ENCODE results near the gene S100PBP.
"Not testable (repeated sequence)": the region's sequence is repeated elsewhere in the genome, so short reads cannot be mapped to it uniquely, and the experiment has no call there.

The S100PBP gene

DNA sequence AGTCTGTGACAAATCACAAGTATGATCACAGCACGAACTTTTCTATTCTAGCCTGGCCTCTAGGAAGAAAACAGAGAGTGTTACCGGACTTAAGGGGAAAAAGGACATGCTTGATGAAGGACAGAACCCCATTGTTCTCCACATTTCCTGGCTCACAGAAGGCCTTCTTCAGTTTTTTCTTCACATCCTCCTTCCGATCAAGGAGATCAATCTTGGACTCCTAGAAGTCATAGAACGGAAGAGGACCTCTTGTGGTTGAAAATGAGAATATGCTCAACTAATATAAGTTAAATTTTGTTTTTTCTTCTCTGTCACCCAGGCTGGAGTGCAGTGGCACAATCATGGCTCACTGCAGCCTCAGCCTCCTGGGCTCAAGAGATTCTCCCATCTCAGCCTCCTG, 30.6 kb upstream of the S100PBP start:
- DNase-seq (ENCODE audit: low read depth) = no peak

DNA sequence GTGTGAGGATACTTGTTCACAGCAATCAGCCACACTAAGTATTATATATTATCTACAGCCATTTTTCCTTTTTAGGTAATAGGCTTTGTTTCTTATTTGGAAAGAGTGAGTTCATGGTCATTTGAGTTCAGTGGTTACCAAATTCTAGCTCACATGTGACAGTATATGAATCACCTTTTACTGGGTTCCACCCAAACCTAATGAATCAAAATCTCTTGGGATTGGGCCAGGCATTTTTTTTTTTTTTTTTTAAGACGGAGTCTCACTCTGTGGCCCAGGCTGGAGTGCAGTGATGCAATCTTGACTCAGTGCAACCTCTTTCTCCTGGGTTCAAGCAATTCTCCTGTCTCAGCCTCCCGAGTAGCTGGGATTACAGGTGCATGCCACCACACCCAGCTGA, 28.1 kb upstream of the S100PBP start:
- DNase-seq (ENCODE audit: low read depth) = not testable (repeated sequence)

DNA sequence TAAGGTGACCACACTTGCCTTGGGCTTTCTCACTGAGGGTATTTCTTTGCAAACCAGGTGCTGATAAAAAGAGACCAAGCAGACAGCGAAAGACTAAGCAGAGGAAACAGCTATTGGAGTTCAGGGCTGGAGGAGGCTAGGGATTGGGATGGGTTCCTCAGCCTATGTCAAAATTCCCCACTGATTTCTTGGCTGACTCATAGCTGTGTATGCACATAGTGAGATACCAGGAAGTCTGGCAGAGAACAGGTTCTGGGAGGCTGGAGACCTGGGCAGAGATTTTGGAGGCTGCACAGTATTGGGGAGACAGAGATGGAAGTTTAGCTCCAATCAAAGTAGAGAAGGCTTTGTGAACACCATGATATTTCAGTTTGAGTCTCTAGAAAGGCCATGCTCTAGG, 25.6 kb upstream of the S100PBP start:
- DNase-seq (ENCODE audit: low read depth) = no peak

DNA sequence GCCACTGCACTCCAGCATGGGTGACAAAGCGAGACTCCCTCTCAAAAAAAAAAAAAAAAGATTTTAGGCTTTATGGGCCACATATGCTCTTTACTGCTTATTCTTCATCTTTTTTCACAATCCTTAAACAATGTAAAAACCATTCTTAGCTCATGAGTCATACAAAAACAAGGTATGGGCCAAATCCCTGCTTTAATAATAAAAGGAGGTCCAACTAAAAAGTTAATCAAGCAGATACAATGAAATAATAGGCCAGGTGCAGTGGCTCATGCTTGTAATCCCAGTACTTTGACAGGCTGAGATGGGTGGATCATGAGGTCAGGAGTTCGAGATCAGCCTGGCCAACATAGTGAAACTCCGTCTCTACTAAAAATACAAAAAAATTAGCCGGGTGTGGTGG, 21.7 kb upstream of the S100PBP start:
- not testable (repeated sequence) for DNase-seq (ENCODE audit: low read depth)

DNA sequence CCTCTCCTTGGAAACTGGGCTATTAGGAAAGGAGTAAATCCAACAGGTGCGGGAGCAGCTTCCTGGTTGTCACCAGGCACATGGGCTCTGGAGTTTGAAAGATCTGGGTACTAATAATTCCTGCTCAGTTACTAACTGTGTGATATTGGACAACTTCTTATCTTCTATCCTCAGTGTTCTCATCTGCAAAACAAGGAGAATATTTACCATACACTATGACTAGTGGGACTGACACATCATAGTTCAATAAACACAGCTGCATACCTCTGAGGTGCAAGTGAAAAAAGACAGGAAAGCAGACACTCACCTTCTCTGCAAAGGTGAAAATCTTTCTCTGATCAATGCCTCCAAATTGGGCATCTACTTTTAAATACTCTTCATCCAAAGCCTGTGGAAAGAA, 20.0 kb upstream of the S100PBP start:
- no peak for DNase-seq (ENCODE audit: low read depth)

DNA sequence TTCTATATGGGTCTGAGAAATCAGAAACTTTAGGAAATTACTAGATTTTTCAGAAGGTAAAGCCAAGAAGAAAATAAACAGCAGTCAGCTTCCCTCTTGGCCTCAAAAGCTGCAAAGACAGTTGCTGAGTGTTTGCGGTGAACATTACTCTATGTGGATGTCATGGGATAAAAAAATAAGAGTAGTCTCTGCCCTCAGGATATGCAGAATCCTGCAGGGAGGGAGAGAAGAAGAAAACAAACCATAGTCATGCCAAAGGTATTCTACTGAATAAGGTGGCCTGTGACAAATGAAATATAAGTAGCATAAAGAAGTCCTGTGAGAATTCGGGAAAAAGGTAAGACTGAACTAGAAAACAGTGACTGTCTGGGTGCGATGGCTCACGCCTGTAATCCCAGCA, 19.3 kb upstream of the S100PBP start:
- DNase-seq (ENCODE audit: low read depth) = no peak

DNA sequence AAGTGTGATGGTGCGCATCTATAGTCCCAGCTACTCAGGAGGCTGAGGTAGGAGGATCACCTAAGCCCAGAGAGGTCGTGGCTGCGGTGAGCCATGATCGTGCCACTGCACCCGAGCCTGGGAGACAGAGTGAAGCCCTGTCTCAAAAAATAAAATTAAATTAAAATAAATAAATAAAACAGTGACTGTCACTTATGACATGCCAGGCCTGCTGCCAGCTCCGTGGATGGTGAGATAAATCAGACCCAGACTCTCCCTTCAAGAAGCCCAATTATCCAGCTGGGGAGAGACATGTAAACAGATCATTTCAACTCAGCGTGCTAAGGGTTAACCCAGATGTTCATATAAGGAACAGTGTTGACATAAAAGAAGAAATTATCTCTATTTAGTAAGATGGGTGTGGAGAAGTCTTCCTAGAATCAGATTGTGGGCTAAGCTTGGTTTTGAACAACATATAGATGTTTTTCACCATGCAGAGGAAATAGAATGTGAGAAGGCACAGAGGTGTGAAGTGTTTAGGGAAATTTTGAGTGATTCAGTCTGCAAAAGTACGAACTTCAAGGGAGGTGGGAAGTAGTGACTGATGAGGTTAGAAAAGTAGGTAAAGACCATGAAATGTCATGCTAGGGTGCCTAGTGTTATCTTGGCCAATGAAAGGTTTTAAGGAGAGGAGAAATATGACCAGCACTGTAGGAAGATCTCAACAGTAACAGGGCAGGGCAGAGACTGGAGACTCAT, 18.6 kb upstream of the S100PBP start:
- no peak for DNase-seq (ENCODE audit: low read depth)

DNA sequence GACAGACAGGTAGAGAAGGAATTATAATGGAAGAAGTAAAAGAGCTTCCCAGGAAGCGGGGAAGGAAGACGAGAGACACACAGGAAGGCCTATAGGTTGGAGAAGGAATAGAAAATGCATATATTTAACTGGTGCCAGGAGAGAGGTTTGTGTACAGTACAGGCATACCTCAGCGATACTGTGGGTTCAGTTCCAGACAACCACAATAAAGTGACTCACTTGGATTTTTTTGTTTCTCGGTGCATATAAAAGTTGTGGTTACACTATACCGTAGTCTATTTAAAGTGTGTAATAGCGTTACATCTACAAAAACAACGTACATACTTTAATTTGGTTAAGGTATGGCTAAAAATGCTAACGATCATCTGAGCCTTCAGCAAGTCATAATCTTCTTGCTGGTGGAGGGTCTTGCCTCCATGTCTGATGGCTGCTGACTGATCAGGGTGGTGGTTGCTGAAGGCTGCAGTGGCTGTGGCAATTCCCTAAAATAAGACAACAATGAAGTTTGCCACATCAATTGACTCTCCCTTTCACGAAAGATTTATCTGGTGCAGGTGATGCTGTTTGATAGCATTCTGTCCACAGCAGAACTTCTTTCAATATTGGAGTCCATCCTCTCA, 16.2 kb upstream of the S100PBP start:
- no peak for DNase-seq (ENCODE audit: low read depth)

DNA sequence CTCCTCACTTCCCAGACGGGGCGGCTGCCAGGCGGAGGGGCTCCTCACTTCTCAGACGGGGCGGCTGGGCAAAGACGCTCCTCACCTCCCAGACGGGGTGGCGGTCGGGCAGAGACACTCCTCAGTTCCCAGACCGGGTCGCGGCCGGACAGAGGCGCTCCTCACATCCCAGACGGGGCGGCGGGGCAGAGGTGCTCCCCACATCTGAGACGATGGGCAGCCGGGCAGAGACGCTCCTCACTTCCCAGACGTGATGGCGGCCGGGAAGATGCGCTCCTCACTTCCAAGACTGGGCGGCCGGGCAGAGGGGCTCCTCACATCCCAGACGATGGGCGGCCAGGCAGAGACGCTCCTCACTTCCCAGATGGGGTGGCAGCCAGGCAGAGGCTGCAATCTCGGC, 13.0 kb upstream of the S100PBP start:
- DNase-seq (ENCODE audit: low read depth) = not testable (repeated sequence)

DNA sequence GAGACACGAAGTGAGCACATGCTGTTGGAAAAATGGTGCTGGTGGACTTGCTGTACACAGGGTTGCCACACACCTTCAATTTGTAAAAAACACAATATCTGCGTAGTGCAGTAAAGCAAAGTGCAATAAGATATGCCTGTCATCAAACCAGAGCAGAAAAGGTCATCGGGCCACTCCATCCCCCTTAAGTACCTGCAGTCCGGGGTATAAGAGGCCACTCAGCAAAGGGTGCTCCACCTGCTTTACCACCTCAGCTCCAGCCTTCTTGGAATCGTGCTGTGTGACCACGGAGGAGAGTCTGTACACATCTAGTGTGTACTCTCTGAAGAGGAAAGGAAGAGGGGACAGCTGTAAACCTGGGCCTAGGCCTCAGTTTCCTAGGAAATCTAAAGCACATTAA, 11.2 kb upstream of the S100PBP start:
- DNase-seq (ENCODE audit: low read depth) = no peak

DNA sequence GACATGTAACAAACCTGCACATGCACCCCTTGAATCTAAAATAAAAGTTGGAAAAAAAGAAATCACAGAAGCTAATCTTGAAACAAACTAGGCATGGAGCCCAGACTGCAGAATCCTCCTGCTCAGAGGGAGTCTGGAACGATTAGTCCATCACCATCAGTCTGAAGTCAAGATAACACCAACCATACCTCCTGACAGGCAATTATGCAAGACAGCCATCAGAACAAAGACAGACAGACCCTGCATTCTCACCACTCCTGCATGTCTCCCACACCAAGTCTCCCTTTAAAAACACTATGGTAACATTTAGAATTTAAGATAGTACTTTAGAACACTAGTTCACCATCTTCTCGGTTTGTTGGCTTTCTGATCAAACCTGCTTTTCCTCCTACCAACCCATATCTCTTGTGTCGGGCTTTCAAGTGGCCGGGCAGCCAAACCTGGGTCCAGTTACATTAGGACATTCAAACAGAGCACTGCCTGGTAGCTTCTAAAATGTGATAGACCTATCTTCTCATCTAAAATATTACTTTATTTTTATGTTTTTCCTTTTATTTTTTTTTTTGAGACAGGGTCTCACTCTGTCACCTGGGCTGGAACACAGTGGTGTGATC, 10.4 kb upstream of the S100PBP start:
- DNase-seq (ENCODE audit: low read depth) = no peak

DNA sequence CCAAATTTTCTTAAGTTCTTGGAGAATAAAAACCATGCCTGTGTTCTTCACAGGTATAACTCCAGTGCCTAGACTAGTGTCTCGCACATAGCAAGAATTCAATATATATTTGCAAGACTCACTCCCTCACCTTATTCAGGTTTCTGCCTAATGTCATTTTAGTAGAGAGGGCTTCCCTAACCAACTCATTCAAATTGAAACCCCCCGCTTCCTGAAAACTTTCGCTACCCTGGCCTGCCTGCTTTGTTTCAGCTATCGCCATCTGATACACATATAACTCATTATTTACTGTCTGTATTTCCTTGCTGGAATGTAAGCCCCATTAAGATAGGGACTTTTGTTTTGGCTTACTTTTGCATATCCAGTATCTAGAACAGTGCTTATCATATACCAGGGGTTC, 8.9 kb upstream of the S100PBP start:
- DNase-seq (ENCODE audit: low read depth) = no peak

DNA sequence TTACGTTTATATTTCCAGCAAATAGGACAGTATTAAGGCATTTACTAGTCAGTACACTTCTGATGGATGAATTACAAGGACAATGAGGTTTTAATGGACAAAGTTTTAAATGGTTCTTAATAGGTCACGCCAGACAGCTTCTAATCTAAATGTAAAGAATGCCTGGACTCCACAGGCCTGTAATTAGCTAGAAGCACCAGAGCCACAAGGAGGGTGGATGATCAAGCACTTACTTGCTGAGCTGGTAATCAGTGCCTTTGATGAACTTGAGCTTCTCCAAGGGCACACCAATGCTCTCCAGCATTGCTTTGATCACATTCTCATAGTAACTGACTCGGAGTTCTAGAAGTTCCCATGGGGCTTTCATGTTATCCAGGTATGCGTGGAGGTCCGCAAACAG, 7.1 kb upstream of the S100PBP start:
- no peak for DNase-seq (ENCODE audit: low read depth)

DNA sequence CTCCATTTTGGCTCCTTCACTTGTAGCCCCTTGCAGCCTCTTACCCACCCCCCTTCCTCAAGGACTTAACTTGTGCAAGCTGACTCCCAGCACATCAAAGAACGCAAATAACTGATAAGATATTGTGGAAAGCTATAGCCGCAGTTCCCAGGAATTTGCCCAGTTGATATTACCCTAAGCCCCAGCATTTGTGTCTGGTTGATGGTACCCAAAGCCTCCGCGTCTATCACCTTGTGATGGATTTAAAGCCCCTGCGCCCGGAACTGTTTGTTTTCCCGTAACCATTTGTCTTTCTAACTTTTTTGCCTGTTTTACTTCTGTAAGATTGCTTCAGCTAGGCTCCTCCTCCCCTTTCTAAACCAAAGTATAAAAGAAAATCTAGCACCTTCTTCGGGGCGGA, 6.2 kb upstream of the S100PBP start:
- no peak for DNase-seq (ENCODE audit: low read depth)

DNA sequence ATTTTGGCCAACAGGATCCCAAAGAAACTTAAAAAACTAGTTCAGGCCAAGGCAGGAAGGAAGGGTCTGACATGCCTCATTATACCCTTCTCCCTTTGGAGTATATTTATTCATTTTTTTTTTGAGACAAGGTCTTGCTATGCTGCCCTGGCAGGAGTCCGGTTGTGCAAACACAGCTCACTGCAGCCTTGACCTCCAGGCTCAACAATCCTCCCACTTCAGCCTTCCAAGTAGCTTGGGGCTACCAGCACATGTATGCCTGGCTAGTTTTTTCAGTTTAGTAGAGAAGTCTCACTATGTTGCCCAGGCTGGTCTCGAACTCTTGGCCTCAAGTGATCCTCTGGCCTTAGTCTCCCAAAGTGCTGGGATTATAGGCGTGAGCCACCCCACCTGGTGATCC, 5.5 kb upstream of the S100PBP start:
- DNase-seq (ENCODE audit: low read depth) = no peak

DNA sequence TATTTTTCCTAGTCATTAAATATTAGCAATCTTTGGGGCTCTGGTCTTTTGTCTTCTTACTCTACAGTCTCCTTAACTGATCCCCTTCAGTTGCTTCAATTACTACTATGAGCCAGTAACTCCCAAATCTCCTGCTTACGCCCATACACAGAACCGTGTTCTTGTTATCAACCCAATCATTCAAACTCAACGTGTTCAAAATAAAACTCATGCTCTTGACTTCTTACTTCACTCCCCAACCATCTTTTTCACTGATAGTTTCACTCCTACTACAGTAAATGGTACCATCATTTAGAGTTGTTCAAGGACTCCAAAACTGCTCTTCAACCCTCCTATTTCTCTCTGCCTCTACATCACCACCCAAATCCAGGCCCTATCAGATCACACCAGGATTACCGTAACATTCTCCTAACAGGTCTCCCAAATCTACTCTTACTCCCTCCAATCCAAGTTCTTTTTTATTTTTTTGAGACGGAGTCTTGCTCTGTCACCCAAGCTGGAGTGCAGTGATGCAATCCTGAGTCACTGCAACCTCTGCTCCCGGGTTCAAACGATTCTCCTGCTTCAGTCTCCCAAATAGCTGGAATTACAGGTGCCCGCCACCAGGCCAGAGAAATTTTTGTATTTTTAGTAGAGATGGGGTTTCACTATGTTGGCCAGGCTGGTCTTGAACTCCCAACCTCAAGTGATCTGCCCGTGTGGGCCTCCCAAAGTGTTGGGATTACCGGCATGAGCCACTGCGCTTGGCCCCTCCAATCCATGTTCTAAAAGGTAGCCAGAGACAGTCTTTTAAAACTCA, 3.3 kb upstream of the S100PBP start:
- DNase-seq (ENCODE audit: low read depth) = no peak

DNA sequence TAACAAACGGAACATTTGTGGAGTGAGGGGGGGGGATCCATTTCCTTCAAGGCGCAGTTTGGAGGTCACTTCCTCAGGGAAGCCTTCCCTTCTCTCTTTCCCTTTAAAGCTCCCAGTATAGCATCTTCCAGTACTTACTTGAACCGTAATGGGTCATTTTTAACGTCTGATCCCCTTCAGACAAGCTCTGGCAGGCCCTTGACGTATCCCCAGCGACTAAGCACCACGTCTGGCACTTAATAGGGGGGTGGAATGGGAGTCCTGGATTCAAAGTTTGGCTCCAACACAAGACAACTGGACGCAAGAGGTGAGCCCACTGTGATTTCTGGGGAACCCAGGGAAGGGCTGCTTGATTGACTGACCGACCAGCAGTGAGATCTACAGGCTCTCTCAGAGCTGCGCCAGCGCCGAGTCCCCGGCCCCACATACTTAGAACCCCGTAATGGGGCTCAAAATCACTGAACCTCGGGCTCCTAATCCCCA, 736 bp upstream of the S100PBP start:
- DNase-seq (ENCODE audit: low read depth) = no peak

DNA sequence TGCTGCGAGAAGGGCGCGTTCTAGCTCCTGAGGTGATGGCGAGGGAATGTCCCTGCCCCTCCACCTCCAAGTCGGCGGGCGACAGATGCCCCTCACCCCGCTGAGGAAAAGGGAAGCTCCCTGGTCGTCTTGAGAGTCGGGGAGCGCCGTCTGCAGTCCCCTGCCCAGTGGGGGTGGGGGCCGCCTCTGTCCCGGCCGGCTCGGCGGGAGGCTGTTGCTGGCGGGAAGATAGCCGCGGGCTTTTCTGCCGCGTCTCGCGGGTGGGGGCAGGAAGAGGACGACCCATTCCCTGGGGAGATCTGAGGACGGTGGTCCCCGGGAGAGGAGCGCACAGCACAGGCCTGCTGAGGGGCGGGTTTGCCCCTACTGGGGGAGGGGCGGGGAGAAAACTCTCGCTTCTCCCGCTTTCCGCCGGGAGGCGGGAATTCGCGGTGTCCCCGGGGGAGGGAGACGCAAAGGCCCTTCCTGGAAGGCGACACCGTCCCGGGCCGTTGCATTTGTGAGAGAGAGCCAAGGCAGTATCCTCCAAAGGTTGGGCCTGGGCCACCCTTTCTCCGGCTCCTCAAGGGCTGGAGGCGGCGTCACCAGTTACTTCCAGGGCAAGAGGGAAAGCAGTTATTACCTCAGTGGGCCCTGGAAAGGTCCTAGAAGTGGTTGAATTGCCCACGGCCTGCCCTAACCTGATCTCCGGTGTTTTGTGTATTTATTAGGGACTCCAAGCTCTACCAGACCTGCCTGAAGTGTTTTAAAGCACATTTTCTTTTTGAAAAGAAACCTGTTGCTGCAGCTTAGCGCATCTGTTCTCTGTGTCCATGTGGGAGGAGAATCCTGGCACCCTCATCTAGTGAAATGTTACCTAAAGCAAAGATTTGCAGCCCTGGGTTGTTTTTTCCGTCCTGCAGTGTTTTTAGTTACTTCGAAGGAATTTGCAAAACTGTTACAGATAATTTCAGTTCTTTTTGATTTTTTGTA, 648 bp downstream of the S100PBP start:
- DNase-seq (ENCODE audit: low read depth) = no peak

DNA sequence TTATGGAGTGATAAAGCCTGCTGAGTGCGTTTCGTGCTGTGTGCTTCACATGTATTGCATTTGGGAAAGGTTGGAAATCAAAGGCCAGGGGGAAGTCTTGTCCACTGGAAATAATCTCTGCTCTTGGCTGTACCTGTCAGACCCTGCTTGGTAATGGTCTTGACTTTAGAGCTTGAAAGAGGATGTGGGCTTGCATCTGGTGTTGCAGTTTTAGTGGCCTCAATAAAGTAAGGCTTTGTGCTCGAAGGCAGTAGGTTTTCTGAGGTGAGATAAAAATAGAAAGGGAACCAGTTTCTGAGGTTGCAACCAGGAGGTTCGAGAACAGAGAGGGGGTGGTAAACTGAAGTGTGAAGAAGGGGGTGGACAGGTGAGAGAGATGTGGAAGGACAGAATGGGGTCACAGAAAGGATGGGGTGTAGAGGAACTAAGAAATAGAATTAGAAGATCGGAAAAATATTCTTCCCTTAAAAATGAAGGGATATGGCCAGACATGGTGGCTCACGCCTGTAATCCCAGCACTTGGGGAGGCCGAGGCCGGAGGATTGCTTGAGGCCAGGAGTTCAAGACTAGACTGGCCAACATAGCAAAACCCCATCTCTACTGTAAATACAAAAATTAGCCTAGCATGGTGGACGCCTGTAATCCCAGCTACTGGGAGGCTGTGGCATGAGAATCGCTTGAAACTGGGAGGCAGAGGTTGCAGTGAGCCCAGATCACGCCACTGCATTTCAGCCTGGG, 1.5 kb downstream of the S100PBP start:
- DNase-seq (ENCODE audit: low read depth) = no peak

DNA sequence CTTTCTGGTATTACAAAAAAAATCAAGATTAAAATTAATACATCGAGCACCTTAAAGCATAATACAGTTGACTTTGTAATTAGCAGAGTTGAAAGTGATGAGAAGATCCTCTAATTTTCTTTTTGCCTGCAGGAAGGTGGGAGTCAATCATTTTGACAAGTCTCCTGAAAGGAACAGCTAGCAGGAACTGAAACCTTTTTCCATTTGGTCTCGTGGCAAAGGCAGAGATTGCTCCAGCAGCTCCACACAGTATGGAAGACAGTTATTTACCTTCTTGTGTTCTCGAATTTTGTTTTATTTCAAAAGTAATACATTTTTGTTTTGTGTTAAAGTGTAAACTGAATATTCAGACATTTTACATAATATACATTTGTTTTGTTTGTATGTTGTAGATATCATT, 7.7 kb downstream of the S100PBP start:
- DNase-seq (ENCODE audit: low read depth) = no peak

DNA sequence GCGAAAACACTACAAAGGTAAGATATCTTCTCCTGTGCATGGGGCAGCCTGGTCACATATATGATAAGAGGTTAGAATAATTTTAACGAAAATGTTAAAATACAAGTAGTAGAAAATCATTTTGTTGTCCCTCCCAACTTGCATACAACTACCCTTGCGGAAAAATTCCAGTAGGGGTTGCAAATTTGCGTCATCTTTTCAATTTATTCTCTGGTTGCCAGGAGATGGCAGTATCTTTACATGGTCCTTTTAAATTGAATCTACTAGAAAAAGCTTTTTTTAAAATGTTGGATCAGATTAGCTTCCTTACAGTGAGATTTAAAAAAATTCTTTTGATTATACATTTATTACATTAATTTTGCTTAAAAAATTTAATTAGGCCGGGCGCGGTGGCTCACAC, 10.9 kb downstream of the S100PBP start:
- no peak for DNase-seq (ENCODE audit: low read depth)

Data from stimulated activated CD8-positive, alpha-beta memory T cell treated with anti-CD3 and anti-CD28 coated beads, Interleukin-15, amount 100 ng/mL, for 24 hours (primary cell).